Natural killer cell (primary cell): ENCODE measurements around the gene MIOX. TPM values are rescaled to one million over a fixed set of nuclear protein-coding genes. Genes with fewer than 3 reads are reported as not detected.

Experiments used
- ATAC-seq, 3 donors: fragments of 150-1000 bp in 2 of 3; fragments of 200-7000 bp in 1 of 3; cut with Tn5 transposase; 1 replicate in 1 of 3; 2 replicates in 2 of 3; pipeline ENCODE4 v1.10.0; 2021; ENCODE audit warnings: mild to moderate bottlenecking in 2 of 3, moderate library complexity in 2 of 3
- DNase-seq, 2 donors: peaks; one replicate each; pipeline versions ENCODE4 v3.0.0 to v3.0.0-alpha.2; 2013 to 2021; ENCODE audit warnings: mixed read lengths in 1 of 2
- H3K27ac ChIP-seq: one replicate; pipeline ENCODE4 v1.5.1; 2013; ENCODE audit warnings: mild to moderate bottlenecking, low read length
- H3K27me3 ChIP-seq: one replicate; pipeline ENCODE4 v1.6.1; 2013; ENCODE audit warnings: low read length; ENCODE audit not compliant: control insufficient read depth, insufficient read depth
- H3K36me3 ChIP-seq: one replicate; pipeline ENCODE4 v1.6.1; 2013; ENCODE audit warnings: low read length; ENCODE audit not compliant: control insufficient read depth, insufficient read depth
- H3K4me1 ChIP-seq: one replicate; pipeline ENCODE4 v1.6.1; 2013; ENCODE audit warnings: low read length; ENCODE audit not compliant: control insufficient read depth, insufficient read depth
- H3K4me3 ChIP-seq: one replicate; pipeline ENCODE4 v1.5.1; 2013; ENCODE audit warnings: low read length
- H3K9me3 ChIP-seq: one replicate; pipeline ENCODE4 v1.6.1; 2013; ENCODE audit warnings: low read length; ENCODE audit not compliant: control insufficient read depth, insufficient read depth
- H3K27ac Mint-ChIP-seq, 2 donors: one replicate each; pipeline ENCODE4 v1.8.0; 2022; ENCODE audit warnings: mild to moderate bottlenecking in 2 of 2, mixed read lengths in 2 of 2, moderate library complexity in 1 of 2
- H3K27me3 Mint-ChIP-seq, 2 donors: one replicate each; pipeline ENCODE4 v1.8.0; 2022; ENCODE audit warnings: low read depth in 2 of 2, mixed read lengths in 2 of 2
- H3K36me3 Mint-ChIP-seq: one replicate; pipeline ENCODE4 v1.8.0; 2022; ENCODE audit warnings: mixed read lengths
- H3K4me1 Mint-ChIP-seq, 2 donors: one replicate each; pipeline ENCODE4 v1.8.0; 2022; ENCODE audit warnings: mixed read lengths in 2 of 2
- H3K4me3 Mint-ChIP-seq: one replicate; pipeline ENCODE4 v1.8.0; 2022; ENCODE audit warnings: mild to moderate bottlenecking, moderate library complexity, mixed read lengths
- H3K9me3 Mint-ChIP-seq, 2 donors: one replicate each; pipeline ENCODE4 v1.8.0; 2022; ENCODE audit warnings: mixed read lengths in 2 of 2
- WGBS: methylation state at CpG from one replicate; pipeline ENCODE4 v1.1.7; 2013; ENCODE audit warnings: missing lambda C conversion rate; ENCODE audit not compliant: insufficient coverage; 5-methylcytosine and 5-hydroxymethylcytosine counted together
- intact Hi-C: fragments of 100-400 bp; cut with micrococcal nuclease; formaldehyde crosslinking; loops from one replicate; pipeline ENCODE4 v1.14.2; 2022
- total RNA-seq, 4 donors: library from RNA; stranded (reverse); fragments of 120-200 nt in 1 of 4; gene quantifications; one replicate each; pipeline versions ENCODE4 v1.2.3 to v1.2.4, GENCODE V29; 2013 to 2022
- TF ChIP-seq, protein P1 (sequence below): fragments of 200-600 bp; IDR thresholded peaks from one replicate; pipeline ENCODE4 v1.8.0; 2022; ENCODE audit warnings: antibody characterized with exemption

The MIOX gene
- total RNA-seq, 3 donors from 2014 or later (not counting 1 experiment from before 2014, with no cell fraction given), result 0.23 TPM; not detected in 2

DNA sequence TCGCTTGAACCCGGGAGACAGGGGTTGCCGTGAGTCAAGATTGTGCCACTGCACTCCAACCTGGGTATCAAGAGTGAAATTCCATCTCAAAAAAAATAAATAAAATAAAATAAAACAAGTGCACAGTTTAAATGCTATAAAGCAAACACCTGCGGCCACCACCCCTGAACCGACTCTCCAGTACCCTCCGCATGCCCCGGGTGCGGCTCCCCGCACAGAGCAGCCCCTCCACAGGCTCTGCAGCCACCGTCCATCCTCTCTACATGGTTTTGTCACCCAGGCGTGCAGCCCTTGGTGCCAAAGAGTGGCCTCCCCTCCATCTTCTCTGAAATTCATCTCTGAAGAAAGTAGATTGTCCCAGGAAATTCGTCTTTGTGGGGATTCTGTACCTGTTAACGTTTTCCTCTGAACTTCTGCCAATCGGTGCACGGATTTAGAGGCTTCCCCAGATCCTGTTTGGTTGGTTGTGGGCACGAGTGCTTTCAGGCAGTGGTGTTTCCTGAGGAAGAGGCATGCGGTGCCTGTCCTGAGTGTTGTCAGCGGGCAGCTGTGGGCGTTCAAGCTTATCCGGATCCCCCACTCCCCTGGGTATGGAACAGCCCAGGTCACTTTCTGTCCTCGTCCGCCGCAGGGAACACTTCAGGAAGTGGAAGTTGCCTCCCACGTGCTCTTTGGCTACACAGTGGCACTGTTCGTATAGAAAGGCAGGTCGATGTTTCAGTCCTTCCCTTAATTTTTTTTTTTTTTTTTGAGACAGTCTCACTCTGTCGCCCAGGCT lies 4.1 kb downstream of the MIOX start:
- TF ChIP-seq, protein P1, sequence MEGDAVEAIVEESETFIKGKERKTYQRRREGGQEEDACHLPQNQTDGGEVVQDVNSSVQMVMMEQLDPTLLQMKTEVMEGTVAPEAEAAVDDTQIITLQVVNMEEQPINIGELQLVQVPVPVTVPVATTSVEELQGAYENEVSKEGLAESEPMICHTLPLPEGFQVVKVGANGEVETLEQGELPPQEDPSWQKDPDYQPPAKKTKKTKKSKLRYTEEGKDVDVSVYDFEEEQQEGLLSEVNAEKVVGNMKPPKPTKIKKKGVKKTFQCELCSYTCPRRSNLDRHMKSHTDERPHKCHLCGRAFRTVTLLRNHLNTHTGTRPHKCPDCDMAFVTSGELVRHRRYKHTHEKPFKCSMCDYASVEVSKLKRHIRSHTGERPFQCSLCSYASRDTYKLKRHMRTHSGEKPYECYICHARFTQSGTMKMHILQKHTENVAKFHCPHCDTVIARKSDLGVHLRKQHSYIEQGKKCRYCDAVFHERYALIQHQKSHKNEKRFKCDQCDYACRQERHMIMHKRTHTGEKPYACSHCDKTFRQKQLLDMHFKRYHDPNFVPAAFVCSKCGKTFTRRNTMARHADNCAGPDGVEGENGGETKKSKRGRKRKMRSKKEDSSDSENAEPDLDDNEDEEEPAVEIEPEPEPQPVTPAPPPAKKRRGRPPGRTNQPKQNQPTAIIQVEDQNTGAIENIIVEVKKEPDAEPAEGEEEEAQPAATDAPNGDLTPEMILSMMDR, result no peak
- Histone ChIP-seq H3K27me3 (no peaks in the 10 kb centered on the region), H3K27ac (no peak overlapping the region), H3K4me1 (peaks cover 7% of the 10 kb centered on the region), H3K9me3 (no peaks in the 10 kb centered on the region), H3K36me3 (no peaks in the 10 kb centered on the region), H3K4me3 (no peak overlapping the region)
- H3K9me3 Mint-ChIP-seq, result no peaks in the 10 kb centered on the region
- peaks cover 6 to 7% of the 10 kb centered on the region in 2 donors for H3K27me3 Mint-ChIP-seq
- WGBS, result 36% methylated on average over 27 of the region's 27 CpGs
- intact Hi-C loops, result loop anchor here (10.0 kb wide), 1 partner anchor 216 kb away; the partner anchor contains the start of gene MAPK11
- DNase-seq (peak in 1 of 2 donors; percentile 18), ATAC-seq (no peak)
- H3K36me3 Mint-ChIP-seq, result no peaks in the 10 kb centered on the region
- H3K27ac Mint-ChIP-seq, result no peak overlapping the region
- no peak overlapping the region for H3K4me3 Mint-ChIP-seq
- H3K4me1 Mint-ChIP-seq, result peaks cover 0 to 5% of the 10 kb centered on the region in 2 donors

DNA sequence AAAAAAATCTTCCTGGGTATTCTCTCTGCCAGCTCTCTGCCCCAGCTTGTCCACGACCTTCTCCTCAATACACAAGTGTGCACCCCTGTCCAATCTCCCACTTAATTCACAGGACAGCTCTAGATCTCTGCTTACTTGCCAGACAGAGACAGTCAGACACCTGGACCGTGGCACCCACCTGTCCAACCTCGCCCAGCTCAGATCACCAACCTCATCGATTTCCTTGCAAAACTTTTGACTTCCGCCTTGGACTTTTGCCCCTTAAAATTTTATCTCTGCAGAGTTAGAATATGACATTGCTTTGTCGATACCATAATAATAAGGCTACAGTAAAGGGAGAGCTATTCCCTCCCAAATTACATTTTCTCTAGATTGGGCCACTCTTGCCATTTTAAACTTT lies 10.4 kb downstream of the MIOX start:
- no peak overlapping the region for H3K27ac ChIP-seq
- ATAC-seq, result no peak
- WGBS, result 89% methylated on average over 6 of the region's 6 CpGs
- no peaks in the 10 kb centered on the region for H3K4me1 Mint-ChIP-seq
- no peaks in the 10 kb centered on the region for H3K27me3 ChIP-seq
- H3K4me3 ChIP-seq, result no peak overlapping the region
- H3K36me3 Mint-ChIP-seq, result no peaks in the 10 kb centered on the region
- H3K36me3 ChIP-seq, result no peaks in the 10 kb centered on the region
- H3K4me1 ChIP-seq, result peaks cover 6% of the 10 kb centered on the region
- peaks cover 0 to 7% of the 10 kb centered on the region in 2 donors for H3K27me3 Mint-ChIP-seq
- H3K9me3 ChIP-seq, result no peaks in the 10 kb centered on the region
- no peak overlapping the region for H3K27ac Mint-ChIP-seq
- TF ChIP-seq, protein P1, result no peak
- intact Hi-C loops, result loop anchor here (5.0 to 10.0 kb wide), 2 partner anchors 222 to 245 kb away; partner anchors contain the start of genes HDAC10 and MAPK11
- no peak for DNase-seq
- H3K9me3 Mint-ChIP-seq, result no peaks in the 10 kb centered on the region
- H3K4me3 Mint-ChIP-seq, result no peak overlapping the region

DNA sequence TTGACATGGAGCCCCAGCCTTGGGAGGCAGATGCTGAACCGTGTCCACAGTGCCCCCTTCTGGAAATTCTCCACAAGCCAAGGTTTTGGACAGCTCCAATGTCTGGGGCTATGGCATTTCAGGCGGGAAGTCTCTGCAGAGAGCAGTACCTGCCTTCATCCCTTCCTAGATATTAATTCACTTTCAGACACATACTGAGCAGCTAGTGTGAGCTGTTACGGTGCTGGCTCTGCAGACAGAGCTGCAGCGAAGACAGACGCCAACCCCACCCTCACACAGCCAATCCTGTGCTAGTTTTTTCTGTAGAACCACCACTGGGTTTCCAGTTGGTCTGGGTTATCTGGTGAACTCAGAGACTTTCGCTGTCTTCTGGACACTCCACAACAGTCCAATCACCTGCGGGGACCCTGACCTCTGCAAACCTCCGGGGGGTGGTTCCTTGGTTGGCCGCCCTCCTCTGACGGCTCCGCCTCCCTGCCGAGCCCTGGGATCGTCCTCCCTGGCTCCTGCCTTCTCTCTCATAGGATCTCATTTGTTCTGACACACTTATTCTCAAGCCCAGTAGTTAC lies 11.7 kb downstream of the MIOX start:
- no peak overlapping the region for H3K4me3 ChIP-seq
- H3K9me3 ChIP-seq, result no peaks in the 10 kb centered on the region
- ATAC-seq (peak; percentile 80 to 96 (median 95)), DNase-seq (peak; percentile 50 to 87)
- H3K27me3 ChIP-seq, result no peaks in the 10 kb centered on the region
- intact Hi-C loops, result loop anchor here (5.0 to 10.0 kb wide), 2 partner anchors 224 to 246 kb away; partner anchors contain the start of genes HDAC10 and MAPK11
- no peak overlapping the region for H3K4me3 Mint-ChIP-seq
- no peaks in the 10 kb centered on the region for H3K9me3 Mint-ChIP-seq
- no peak overlapping the region for H3K27ac ChIP-seq
- WGBS, result 44% methylated on average over 13 of the region's 13 CpGs
- H3K36me3 ChIP-seq, result peaks cover 7% of the 10 kb centered on the region
- H3K27me3 Mint-ChIP-seq, result peaks cover 0 to 7% of the 10 kb centered on the region in 2 donors
- no peaks in the 10 kb centered on the region for H3K4me1 Mint-ChIP-seq
- H3K36me3 Mint-ChIP-seq, result no peaks in the 10 kb centered on the region
- H3K27ac Mint-ChIP-seq, result no peak overlapping the region
- H3K4me1 ChIP-seq, result peaks cover 6% of the 10 kb centered on the region
- TF ChIP-seq, protein P1, result peak; percentile 64
